Prostate gland (tissue), 2 donors: Measurements from ENCODE around the gene CD302. TPM values are rescaled to one million over a fixed set of nuclear protein-coding genes. Genes with fewer than 3 reads are reported as not detected.

Experiments used
- DNase-seq: peaks from one replicate; pipeline ENCODE4 v3.0.0-alpha.2; 2019; ENCODE audit warnings: low spot score
- H3K27ac ChIP-seq, 2 donors: fragments of 200-600 bp; sonication (generic); 2 replicates each; pipeline ENCODE4 v1.5.1; 2017 to 2019
- H3K27me3 ChIP-seq: fragments of 200-600 bp; sonication (generic); replicated peaks from 2 replicates; pipeline ENCODE4 v1.5.1; 2019; ENCODE audit not compliant: insufficient read depth
- H3K36me3 ChIP-seq, 2 donors: fragments of 200-600 bp; sonication (generic); 1 replicate in 1 of 2; 2 replicates in 1 of 2; pipeline versions ENCODE4 v1.5.1 to v1.8.1; 2017 to 2019
- H3K4me1 ChIP-seq: fragments of 200-600 bp; sonication (generic); replicated peaks from 2 replicates; pipeline ENCODE4 v1.5.1; 2019
- H3K4me3 ChIP-seq, 2 donors: fragments of 200-600 bp; sonication (generic); 2 replicates each; pipeline ENCODE4 v1.5.1; 2017 to 2019
- H3K9me3 ChIP-seq: fragments of 200-600 bp; sonication (generic); 2 replicates; pipeline ENCODE4 v1.5.1; 2017
- CTCF ChIP-seq, 4 experiments: fragments of 200-600 bp in 2 of 4; fragments of 450-650 bp in 2 of 4; sonication (generic) in 2 of 4; IDR thresholded peaks; 1 replicate in 3 of 4; 2 replicates in 1 of 4; pipeline ENCODE4 v1.5.1; 2016 to 2019; ENCODE audit warnings: antibody characterized with exemption in 4 of 4, mild to moderate bottlenecking in 2 of 4, moderate library complexity in 2 of 4
- POLR2A ChIP-seq: fragments of 450-650 bp; IDR thresholded peaks from one replicate; pipeline ENCODE4 v1.6.1; 2016; ENCODE audit warnings: antibody characterized with exemption, mild to moderate bottlenecking
- POLR2AphosphoS5 ChIP-seq: sonication (generic); formaldehyde crosslinking; IDR thresholded peaks from one replicate; pipeline ENCODE4 v1.6.1; 2017; ENCODE audit warnings: antibody characterized with exemption
- WGBS: methylation state at CpG from one replicate; pipeline ENCODE4 v1.1.5; 2018; 5-methylcytosine and 5-hydroxymethylcytosine counted together
- intact Hi-C: fragments of 100-400 bp; cut with DNase I; formaldehyde crosslinking; loops from one replicate; pipeline ENCODE4 v1.14.2; 2022
- total RNA-seq, 2 donors: library from RNA; depleted of rRNA; stranded (reverse); fragments of >200 nt; gene quantifications; one replicate each; pipeline ENCODE4 v1.1.0, GENCODE V29; 2016

The CD302 gene
- total RNA-seq, 2 donors from 2014 or later = 39.3 to 40.4 TPM

GRCh38 chr2:159783556-159783955 lies 14.5 kb downstream of the CD302 start:
- H3K27ac ChIP-seq = no peak overlapping the region
- H3K9me3 ChIP-seq = no peaks in the 10 kb centered on the region
- intact Hi-C loops = no loop called here
- H3K4me1 ChIP-seq = no peaks in the 10 kb centered on the region
- H3K27me3 ChIP-seq = no peaks in the 10 kb centered on the region
- TF ChIP-seq POLR2A = no peak
- TF ChIP-seq CTCF (IDR thresholded peaks at IDR 0.05) = no peak
- no peak for TF ChIP-seq POLR2AphosphoS5
- DNase-seq = no peak
- H3K4me3 ChIP-seq = no peak overlapping the region
- H3K36me3 ChIP-seq = no peaks in the 10 kb centered on the region
- 42% methylated on average over 1 of the region's 1 CpG for WGBS

GRCh38 chr2:159776321-159776720 lies 21.7 kb downstream of the CD302 start:
- H3K4me3 ChIP-seq = no peak overlapping the region
- H3K27me3 ChIP-seq = no peaks in the 10 kb centered on the region
- DNase-seq = no peak
- TF ChIP-seq POLR2AphosphoS5 (no peak), CTCF (IDR thresholded peaks at IDR 0.05) (no peak), POLR2A (no peak)
- 86% methylated on average over 3 of the region's 3 CpGs for WGBS
- H3K9me3 ChIP-seq = no peaks in the 10 kb centered on the region
- no peak overlapping the region for H3K27ac ChIP-seq
- no peaks in the 10 kb centered on the region for H3K36me3 ChIP-seq
- H3K4me1 ChIP-seq = no peaks in the 10 kb centered on the region
- intact Hi-C loops = no loop called here

GRCh38 chr2:159775021-159775420 lies 23.0 kb downstream of the CD302 start:
- no peak for DNase-seq
- Histone ChIP-seq H3K36me3 (no peaks in the 10 kb centered on the region), H3K27me3 (no peaks in the 10 kb centered on the region), H3K27ac (no peak overlapping the region), H3K4me3 (no peak overlapping the region), H3K4me1 (no peaks in the 10 kb centered on the region), H3K9me3 (no peaks in the 10 kb centered on the region)
- WGBS = 67% methylated on average over 1 of the region's 1 CpG
- TF ChIP-seq CTCF (IDR thresholded peaks at IDR 0.05) = no peak
- no peak for TF ChIP-seq POLR2AphosphoS5
- no peak for TF ChIP-seq POLR2A
- intact Hi-C loops = no loop called here

GRCh38 chr2:159774370-159774990 lies 23.5 kb downstream of the CD302 start:
- no peaks in the 10 kb centered on the region for H3K4me1 ChIP-seq
- WGBS = 82% methylated on average over 3 of the region's 3 CpGs
- no peaks in the 10 kb centered on the region for H3K27me3 ChIP-seq
- intact Hi-C loops = no loop called here
- no peak for TF ChIP-seq POLR2A
- no peak for TF ChIP-seq CTCF (IDR thresholded peaks at IDR 0.05)
- TF ChIP-seq POLR2AphosphoS5 = no peak
- H3K27ac ChIP-seq = no peak overlapping the region
- no peak for DNase-seq
- H3K4me3 ChIP-seq = no peak overlapping the region
- no peaks in the 10 kb centered on the region for H3K36me3 ChIP-seq
- H3K9me3 ChIP-seq = no peaks in the 10 kb centered on the region

- no peak for TF ChIP-seq POLR2AphosphoS5
- no peak for TF ChIP-seq CTCF (IDR thresholded peaks at IDR 0.05)
- no peak for TF ChIP-seq POLR2A
- Histone ChIP-seq H3K27ac (no peak overlapping the region), H3K4me3 (no peak overlapping the region), H3K27me3 (no peaks in the 10 kb centered on the region), H3K36me3 (no peaks in the 10 kb centered on the region), H3K9me3 (no peaks in the 10 kb centered on the region), H3K4me1 (no peaks in the 10 kb centered on the region)
- intact Hi-C loops = no loop called here
- no peak for DNase-seq
- WGBS = 75% methylated on average over 3 of the region's 3 CpGs
Observed at GRCh38 chr2:159773886-159774285, 24.1 kb downstream of the CD302 start.
